IMR-90 (cell line): ENCODE data around the gene MS4A6E.

Source experiments
- CEBPB ChIP-seq: IDR thresholded peaks from 2 replicates; pipeline ENCODE4 v1.6.1; 2012; ENCODE audit warnings: low read depth, low read length, improper control_type of control experiment
- CTCF ChIP-seq: conservative IDR thresholded peaks from 2 replicates; pipeline ENCODE4 v1.5.1; 2012; ENCODE audit warnings: mild to moderate bottlenecking, low read depth, low read length, improper control_type of control experiment
- POLR2A ChIP-seq: IDR thresholded peaks from 2 replicates; pipeline ENCODE4 v1.6.1; 2012; ENCODE audit warnings: mild to moderate bottlenecking, low read depth, low read length
- RCOR1 ChIP-seq: IDR thresholded peaks from 2 replicates; pipeline ENCODE4 v1.6.1; 2012; ENCODE audit warnings: mild to moderate bottlenecking, low read length, improper control_type of control experiment; ENCODE audit not compliant: insufficient replicate concordance

- no peak for TF ChIP-seq CTCF
- TF ChIP-seq RCOR1: no peak
- no peak for TF ChIP-seq CEBPB
- no peak for TF ChIP-seq POLR2A
These were observed 9.8 kb downstream of the MS4A6E start for GRCh38 chr11:60336767-60337391.
